Stimulated activated CD8-positive, alpha-beta memory T cell treated with anti-CD3 and anti-CD28 coated beads, Interleukin-12 subunit alpha, Interleukin-12 subunit beta, amount 100 ng/mL, for 24 hours (primary cell): Measurements from ENCODE around the gene ESPN.
"Not testable (repeated sequence)": the region's sequence is repeated elsewhere in the genome, so short reads cannot be mapped to it uniquely, and the experiment has no call there.

Source experiments
- DNase-seq: peaks from one replicate; pipeline ENCODE4 v3.0.0-alpha.2; 2020; ENCODE audit errors: extremely low read depth

Gene ESPN

DNA sequence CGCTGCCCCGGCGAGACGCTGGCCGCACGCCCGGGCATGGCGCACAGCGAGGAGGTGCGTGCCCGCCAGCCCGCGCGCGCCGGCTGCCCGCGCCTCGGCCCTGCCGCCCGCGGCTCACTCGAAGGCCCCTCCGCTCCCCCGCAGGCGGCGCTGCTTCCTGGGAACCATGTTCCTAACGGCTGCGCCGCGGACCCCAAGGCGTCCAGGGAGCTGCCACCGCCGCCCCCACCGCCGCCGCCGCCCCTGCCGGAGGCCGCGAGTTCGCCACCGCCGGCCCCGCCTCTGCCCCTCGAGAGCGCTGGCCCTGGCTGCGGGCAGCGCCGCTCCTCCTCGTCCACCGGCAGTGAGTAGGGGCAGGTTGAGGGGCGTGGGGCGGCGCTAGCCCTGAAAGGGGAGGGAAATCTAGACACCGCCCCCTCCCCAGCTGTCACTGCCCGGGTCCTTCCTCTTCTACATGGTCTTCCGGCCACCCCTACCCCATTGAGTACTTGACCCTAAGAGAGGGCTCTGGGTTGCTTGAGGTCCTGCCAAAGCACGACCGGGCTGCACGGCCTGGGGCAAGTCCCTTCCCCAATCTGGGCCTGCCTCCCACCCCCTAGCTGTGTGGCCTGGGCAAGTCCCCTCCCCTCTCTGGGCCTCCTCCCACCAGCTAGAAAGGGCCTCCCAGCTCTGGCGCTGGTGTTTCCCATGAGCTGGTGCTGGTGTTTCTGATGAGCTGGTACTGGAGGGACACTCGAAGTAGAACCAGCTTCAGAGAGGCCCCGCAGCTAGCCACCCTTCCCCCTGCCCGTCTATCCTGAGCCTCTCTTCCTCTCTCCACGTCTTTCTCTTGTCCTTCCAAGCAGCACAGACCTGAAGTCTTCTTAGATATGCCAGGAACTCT, 24.4 kb downstream of the ESPN start:
- no peak for DNase-seq

DNA sequence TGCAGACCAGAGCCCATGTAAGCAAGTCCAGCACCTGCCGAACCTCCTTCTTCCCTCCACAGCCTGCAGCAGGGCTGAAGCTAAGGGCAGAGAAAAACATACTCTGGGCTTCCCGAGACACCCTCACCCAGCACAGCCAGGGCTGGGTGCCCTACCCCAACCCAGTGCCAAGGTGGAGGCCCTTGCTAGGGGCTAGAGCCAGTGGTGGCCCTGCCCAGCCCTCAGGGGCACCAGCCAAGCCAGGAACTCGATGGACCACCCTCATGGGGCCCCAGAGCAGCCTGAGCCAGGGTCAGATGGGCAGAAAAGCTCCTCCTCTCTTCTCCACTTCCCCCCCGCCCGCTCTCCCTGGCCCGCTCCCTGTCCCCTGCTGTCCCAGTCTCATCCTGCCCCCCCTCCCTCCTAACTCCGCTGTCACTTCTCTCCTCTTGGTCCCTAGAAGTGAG, 25.5 kb downstream of the ESPN start:
- DNase-seq, result no peak

DNA sequence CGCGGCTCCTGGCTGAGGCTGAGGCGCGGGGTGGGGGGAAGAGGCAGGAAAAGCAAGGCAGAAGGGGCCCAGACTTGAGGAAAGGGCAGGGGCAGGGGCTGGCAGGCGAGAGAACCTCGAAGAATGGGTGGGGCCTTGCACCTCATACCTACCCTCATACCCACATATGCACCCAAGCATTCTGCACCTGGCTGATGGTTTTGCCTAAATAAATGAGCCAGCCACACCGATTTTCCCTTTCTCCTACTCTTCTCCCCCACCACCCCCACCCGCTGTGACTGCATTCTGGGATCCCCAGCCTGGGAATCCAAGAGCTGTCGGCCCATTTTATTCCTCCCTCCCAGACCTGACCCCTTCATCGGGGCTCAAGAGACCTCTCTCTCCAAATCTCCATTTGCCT, 25.9 kb downstream of the ESPN start:
- not testable (repeated sequence) for DNase-seq

DNA sequence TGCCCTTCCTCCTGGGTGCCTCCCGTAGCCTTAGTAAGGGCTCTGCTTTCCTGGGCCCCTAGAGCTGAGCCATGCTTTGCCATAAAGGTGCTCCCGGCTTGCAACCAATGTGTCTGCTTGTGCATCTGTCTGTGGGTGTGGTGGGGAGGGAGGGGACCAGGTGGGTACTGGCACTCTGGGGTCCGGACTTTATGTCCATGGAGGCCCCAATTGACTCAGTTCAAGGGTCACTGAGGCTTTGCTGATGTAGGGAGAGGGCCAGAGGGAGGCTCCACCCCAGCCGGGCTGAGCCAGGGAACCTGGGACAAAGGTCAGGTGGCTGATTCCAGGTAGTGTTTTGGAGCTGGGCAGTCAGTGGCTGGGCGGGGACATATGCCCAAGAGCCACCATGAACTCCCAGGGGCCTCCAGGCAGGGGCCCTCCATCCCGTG, 26.4 kb downstream of the ESPN start:
- no peak for DNase-seq

DNA sequence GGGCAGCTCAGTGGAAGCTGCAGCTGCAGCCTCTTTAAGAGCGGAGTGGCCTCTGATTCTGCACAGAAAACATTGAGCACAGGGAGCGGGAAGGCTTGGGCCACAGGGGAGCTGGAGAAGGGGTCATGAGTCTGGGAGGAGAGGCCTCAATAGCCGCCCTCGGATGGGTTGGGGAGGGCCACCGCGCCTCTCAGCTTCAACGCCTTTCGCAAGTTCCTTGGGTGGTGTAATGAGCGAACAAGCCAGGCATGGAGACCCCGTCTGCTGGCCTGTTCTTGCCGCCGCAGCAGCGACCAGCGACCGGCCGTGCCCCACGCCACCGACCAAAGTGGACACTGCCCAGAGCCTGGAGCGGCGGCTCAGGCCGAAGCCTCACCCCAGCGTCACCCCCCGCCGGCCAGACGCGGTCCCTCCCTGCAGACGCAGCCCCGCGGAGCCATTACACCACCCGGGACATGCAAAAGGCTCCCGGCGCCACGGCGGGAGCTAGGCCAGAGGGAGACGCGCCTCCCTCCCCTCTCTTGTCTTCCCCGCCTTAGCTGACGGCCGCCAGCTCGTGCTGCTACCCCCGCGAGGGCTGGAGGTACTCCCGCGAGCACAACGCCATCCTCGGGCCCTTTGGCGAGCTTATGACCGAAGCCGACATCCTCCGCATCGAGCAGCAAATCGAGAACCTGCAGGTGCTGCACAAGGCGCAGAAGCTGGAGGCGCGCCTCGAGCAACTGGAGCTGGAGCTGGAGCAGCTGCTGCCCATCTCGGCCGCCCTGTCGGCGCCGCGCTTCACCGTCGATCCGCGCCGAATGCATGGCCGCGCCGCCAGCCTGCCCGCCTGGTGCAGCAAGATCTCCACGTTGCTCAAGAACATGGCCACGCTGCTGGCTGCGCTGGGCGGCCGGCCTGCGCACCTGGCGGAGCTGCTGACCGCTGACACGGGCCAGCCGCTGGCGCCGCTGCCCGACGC, 29.6 kb downstream of the ESPN start:
- not testable (repeated sequence) for DNase-seq

DNA sequence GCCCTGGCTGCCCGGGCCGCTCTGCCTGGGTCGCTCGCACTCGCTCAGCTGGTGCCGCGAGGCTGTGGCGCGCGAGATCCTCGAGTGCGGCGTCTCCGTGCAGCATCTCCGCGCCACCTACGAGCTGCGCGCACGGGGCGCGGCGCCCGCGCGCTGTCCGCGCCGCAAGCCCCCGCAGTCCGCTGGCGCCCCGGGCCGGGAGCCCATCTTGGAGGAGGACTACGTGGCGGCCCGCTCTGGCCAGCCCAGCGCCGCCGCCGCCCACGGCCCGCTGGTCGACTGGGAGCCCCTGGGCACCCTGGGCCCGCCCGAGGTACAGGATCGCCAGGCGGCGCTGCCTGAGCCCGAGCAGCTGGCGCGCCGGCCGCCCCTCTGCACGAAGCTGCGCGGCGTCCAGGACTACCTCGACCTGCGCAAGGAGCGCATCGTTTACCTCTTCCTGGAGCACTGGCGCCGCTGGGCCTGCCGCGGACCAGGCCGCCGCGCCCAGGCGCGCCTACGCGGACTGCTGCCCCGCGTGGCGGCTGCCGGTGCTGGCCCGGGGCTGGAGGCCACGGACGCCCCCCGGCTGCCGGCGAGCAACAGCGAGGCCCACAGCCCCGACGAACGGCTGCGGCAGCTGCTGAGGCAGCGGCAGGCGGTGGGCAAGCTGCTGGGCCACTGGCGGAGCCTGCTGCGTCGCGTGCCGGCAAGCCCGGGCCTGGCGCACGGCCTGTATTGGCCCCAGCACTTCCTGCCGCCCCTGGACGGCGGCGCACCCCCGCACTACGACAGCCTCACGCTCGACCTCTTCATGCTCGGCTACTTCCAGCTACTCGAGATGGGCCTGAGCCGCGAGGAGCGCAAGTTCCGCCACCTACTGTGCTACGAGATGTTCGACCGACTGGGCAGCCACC, 30.5 kb downstream of the ESPN start:
- no peak for DNase-seq

DNA sequence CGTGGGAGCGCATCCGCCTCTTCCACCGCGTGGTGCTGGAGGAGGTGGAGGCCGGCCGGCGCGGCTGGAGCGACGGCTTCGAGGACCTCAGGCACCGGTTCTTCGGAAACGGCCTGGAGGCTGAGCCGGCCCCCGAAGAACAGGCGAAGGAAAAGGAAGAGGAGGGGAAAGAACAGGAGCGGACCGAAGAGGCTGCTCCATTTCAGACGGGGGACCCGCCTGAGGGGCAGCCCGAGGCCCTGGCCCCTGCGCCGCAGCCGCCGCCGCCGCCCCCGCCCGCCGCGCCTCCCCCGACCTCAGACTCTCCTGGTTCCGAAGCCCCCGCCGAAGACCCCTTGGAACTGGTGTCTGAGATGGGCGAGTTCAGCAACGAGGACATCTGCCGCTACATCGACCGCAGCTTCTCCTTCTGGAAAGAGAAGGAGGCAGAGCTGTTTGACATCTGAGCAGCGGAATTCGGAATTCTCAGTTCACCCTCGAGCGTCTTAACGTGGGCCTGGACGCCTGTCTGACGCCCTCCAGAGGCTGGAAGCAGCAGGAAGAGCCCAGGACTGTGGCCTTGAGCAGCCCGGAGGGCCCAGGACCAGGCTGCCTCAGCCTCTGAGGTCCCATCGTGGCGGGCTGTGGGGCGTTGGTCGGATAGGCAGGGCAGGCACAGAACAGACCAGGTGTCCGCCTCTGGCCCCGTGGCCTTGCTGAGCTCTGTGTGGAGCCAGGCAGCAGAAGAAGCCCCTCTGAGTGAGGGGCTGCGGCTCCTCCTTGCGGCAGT, 31.4 kb downstream of the ESPN start:
- not testable (repeated sequence) for DNase-seq

DNA sequence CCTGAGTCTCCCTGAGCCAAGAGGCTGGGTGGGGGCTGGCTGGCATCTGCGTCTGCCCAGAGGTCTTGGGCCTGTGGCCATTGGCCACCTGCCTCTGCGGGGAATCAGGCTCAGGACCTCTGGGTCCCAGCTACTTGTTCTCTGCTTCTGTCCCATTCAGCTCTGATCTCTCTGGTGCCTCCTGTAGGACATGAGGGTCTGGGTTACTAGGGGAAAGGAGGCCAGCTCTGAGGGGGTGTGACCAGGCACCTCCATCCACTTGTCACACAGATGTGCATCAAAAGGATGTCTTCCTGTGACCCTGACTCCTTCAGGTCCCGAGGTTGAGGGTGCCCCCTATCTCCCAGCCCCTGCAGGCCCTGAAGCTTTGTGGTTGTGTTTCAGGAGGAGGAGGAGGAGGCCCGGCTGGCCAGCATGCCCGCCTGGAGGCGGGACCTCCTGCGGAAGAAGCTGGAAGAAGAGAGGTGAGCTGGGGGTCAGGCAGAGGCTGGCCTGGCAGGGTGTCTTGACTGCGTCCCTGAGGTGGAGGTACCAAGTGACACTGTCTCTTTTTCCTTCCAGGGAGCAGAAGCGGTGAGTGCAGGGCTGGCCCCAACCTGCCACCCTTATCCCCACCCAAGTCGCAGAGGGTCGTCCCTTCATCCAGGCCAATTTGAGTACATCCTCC, 32.4 kb downstream of the ESPN start:
- DNase-seq, result no peak

DNA sequence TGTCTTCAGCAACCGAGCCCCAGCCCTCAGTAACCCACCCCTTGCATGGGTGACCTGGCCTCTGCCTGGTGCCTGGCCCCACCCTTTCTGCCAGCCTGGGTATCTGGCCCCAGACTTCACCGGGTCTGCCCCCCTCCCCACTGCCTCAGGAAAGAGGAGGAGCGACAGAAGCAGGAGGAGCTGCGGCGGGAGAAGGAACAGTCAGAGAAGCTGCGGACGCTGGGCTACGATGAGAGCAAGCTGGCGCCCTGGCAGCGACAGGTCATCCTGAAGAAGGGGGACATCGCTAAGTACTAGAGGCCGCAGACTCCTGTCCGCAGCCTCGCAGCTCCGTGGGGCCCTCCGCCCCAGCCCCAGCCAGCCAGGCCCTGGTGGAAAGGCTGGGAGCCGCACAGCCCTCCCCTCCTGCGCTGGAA, 35.3 kb downstream of the ESPN start:
- no peak for DNase-seq

DNA sequence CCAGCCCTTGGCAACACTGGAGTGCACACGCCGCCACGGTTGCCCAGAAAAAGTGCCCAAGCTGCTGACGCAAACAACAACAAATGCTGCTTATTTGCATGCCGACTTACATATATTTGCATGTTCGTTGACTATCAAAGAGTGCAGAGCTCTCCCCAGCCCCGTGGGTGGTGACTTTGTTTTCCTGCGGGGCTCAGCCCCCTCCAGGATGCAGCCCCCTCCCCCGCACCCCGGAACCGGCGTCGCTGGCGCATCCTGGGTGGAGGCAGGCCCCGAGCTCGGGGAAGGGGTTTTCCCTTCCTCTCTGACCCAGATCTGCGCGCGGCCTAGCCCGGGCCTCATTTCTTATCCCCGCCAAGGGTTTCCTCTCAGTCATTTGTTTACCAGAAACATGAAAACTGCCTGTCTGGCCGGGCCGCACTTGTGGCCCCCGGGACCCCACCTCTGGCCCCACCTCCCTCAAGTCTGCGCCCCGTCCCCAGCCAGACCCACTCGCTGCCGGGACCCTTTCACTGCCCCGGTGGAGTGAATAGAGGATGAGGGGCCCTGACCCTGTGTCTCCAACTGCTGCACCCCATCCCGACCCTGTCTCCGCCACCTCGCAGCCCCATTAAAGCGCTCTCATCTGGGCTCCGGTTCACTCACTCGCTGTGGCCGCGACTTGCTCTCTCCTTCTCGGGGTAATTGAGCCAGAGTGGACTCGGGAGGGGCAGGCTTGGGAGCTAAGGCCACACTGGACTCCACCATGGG, 35.9 kb downstream of the ESPN start:
- DNase-seq, result peak; percentile 60

DNA sequence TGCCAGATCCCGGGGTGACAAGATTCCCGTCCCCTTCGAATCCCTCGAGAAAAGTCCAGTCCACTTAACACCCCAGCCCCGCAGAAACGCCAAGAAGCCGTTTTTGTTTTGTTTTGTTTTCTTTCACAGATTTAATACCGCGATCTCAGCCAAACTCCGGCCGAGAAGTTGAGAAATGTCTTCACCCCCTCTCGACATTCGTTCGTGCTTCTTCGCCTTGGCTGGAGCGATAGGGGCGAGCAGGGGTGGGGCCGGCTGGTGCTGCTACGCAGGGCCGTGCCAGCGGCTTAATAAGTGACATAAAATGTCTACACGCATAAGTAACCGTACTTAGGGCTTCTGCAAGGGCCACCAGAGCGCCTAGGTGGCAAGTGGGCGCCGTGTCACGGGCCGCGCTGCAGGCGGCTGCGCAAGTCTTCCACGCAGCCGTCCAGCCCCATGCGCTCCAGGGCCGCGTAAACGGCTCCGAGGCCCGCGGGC, 36.5 kb downstream of the ESPN start:
- no peak for DNase-seq

DNA sequence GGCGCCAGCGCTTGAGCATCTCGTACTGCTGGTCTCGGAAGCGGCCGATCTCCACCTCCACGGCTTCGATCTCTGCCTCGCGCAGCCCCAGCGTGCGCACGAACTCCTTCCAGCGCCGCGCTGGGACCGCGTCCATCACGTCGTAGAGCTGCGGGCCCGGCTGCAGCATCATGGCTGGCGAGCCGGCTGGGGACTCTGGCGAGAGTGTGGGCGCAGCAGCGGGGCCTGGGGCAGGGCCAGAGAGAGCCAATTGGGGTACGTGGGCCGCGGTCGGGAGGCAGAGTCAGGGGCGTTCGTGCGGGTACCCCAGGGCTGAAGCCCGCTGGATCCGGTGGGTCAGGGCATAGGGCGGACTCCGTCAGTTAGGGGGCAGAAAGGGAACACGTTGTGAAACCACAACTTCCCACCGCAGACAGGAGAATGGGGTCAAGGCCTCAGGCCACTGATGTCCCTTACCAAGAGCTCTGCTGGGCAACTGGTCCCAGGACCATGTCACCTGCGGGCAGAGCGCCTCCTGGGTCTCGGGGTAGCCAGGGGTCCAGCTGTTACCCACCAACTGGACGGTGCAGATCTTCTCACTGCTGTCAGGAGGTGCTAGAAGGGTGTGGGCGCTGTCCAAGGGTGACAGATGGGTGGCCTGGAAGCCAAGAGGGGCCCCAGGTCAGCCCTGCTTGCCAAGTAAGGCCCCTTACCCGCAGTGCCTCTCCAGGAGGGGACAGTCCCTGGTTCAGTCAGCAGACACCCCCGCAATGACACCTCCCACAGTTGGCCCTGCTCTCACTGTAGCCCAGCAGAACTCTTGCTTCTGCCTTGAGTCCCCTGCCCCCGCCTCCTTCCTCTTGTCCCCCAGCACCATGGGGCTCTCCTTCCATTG, 37.2 kb downstream of the ESPN start:
- DNase-seq, result no peak

DNA sequence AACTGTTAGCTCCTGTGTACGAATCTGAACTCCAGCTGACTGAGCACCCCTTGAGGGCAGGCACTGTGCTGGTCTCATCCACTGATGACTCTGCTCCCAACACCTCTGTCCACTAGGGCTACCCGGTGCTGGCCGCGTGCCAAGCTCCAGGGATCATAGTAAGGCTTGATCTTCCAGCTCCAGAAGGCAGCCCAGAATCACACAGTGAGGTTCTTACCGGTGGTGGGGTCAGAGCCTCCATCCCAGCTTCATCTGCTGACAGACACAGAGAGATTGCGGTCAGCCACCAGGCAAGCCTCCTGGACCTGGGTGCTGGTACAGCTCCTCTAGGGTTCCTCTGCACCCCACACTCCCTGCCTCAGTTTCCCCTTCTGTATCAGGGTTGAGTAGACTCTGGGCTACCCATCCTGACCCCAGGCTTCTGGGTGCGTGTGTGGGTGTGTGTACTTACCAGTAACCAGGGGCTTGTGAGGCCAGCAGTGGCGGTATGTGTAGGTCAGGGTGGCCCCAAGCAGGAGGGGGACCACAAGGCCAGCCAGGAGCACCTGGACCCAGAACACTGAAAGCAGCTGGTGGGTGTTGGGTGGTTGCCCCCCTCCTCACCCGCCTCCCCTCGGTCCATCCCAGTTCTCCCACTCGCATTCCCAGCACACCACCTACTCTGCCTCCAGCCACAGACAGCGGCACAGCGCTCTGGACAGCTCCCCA, 38.0 kb downstream of the ESPN start:
- DNase-seq, result no peak

DNA sequence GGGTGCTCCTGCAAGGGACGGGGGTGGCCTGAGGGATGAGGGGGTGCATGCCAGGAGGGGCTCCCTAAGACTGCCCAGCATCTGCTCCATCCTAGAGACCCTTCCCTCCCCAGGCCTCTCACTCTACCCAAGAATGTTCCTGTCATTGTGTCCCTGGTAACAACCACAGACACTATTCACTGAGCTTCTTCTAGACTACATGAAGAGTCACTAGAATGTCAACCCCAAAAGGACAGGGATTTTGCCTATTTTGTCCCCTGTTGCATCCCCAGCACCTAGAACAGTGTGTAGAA, 38.5 kb downstream of the ESPN start:
- no peak for DNase-seq

DNA sequence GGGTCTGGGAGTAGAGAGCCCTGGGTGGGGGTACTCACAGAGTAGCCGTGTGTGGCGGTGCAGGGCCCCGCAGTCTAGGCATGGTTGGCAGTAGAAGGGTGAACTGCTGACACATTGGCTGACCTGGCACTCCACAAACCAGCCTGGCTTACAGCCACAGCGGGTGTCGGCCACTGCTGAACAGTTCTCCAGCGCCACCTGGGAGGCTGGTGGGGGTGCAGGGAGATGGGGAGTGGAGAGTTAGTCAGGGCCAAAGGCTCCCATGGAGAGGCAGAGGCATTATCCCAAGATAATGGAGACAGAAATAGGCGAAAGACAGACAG, 39.9 kb downstream of the ESPN start:
- no peak for DNase-seq

DNA sequence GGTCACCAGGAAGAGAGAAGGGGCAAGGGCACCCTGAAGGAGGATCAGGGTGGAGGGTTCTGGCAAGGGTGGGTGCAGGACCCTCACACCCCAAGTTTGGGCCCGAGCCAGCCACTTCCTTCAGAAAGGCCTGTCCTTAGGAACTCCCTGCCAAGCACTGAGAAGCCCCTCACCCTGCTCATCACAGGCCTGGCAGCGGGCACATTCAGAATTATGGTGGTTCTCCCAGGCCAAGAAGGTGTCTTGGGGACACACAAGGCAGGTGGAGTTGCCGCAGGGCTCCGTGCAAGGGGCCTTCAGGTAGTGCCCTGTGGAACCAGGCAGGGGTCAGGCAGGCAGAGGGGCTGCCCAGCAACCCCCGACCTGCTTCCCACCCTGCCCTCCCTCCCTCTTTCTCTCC, 40.3 kb downstream of the ESPN start:
- no peak for DNase-seq

DNA sequence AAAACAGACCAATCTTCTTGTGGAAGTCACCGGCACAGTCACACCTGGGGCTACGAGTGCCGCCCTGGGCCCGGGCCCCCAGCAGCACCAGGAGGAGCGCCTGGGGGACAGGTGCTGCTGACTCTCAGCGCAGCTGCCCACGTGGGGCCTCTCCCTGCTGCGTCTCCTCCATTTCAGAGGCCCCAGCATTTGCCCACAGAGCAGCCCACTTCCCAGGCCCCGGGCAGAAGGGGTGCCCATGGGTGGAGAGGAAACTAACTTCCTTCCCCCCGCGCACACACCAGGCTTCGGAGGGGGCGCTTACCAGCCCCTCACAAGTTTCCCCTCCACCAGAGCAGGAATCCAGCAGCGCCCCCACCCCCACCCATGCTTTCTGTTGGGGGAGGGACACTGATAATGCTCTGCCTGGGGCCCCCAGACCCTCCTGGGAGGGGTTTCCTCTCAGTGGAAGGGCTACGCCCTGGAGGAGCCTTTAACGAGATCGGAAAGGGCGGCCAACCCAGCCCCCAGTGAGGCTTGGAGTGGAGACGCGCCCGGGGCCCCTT, 41.0 kb downstream of the ESPN start:
- no peak for DNase-seq

DNA sequence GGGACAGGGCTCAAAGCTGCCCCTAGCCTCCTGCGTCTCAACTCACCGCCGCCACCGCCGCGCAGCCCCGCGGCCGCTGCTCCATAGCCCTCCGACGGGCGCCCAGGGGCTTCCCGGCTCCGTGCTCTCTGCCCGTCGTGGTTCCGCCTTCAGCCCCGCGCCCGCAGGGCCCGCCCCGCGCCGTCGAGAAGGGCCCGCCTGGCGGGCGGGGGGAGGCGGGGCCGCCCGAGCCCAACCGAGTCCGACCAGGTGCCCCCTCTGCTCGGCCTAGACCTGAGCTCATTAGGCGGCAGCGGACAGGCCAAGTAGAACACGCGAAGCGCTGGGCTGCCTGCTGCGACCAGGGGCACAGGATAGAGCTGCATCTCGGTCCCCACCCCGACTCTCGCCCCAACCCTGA, 41.4 kb downstream of the ESPN start, which contains the start of gene TNFRSF25:
TNFRSF25 (minus strand) TSS at position 151 of the 400 bp plus-strand sequence; CDS start at position 85, 66 bp downstream.
- no peak for DNase-seq
